ENCODE data around the gene TIMM10. TPM values are rescaled to one million over a fixed set of nuclear protein-coding genes. Genes with fewer than 3 reads are reported as not detected.

TIMM10 gene
- 10 to 100 TPM; 33.3 to 42.0 (median 39.0) TPM for polyA plus RNA-seq (ENCODE audit: insufficient read depth in 1 of 5, insufficient read length in 5 of 5, low replicate concordance in 1 of 5)
- long read RNA-seq, donor 1, transcript TIMM10-201 (3 exons, 680 nt) = major isoform, 60 of 61 reads
- long read RNA-seq, donor 1, partial matches to known transcripts = 0 of 61 reads
- long read RNA-seq, donor 1, other reads (novel, unspliced or antisense) = 0 of 61 reads
- long read RNA-seq, donor 2, transcript TIMM10-201 (3 exons, 680 nt) = major isoform, 31 of 31 reads
- long read RNA-seq, donor 2, partial matches to known transcripts = 0 of 31 reads
- long read RNA-seq, donor 2, other reads (novel, unspliced or antisense) = 0 of 31 reads
- long read RNA-seq, donor 3, transcript TIMM10-201 (3 exons, 680 nt) = major isoform, 25 of 25 reads
- long read RNA-seq, donor 3, partial matches to known transcripts = 0 of 25 reads
- long read RNA-seq, donor 3, other reads (novel, unspliced or antisense) = 0 of 25 reads
- long read RNA-seq, donor 4, transcript TIMM10-201 (3 exons, 680 nt) = major isoform, 25 of 26 reads
- long read RNA-seq, donor 4, partial matches to known transcripts = 0 of 26 reads
- long read RNA-seq, donor 4, other reads (novel, unspliced or antisense) = 0 of 26 reads
- long read RNA-seq, donor 5, transcript TIMM10-201 (3 exons, 680 nt) = major isoform, 62 of 62 reads
- long read RNA-seq, donor 5, partial matches to known transcripts = 0 of 62 reads
- long read RNA-seq, donor 5, other reads (novel, unspliced or antisense) = 0 of 62 reads
- long read RNA-seq, donor 6, transcript TIMM10-201 (3 exons, 680 nt) = major isoform, 76 of 82 reads
- long read RNA-seq, donor 6, partial matches to known transcripts = 5 of 82 reads
- long read RNA-seq, donor 6, other reads (novel, unspliced or antisense) = 0 of 82 reads
- long read RNA-seq, donor 7, transcript TIMM10-201 (3 exons, 680 nt) = major isoform, 33 of 33 reads
- long read RNA-seq, donor 7, partial matches to known transcripts = 0 of 33 reads
- long read RNA-seq, donor 7, other reads (novel, unspliced or antisense) = 0 of 33 reads
- long read RNA-seq, donor 8, transcript TIMM10-201 (3 exons, 680 nt) = major isoform, 20 of 20 reads
- long read RNA-seq, donor 8, partial matches to known transcripts = 0 of 20 reads
- long read RNA-seq, donor 8, other reads (novel, unspliced or antisense) = 0 of 20 reads

GRCh38 chr11:57530596-57531507 is at the start of gene TIMM10:
TSS of gene TIMM10 (minus strand) at chr11:57530754. CDS start at chr11:57530189, 565 bp downstream.
- peak; percentile 93 to 96 for DNase-seq

GRCh38 chr11:57574061-57574460 is 43.5 kb upstream of the TIMM10 start:
- no peak for DNase-seq

GRCh38 chr11:57571606-57572005 is 41.1 kb upstream of the TIMM10 start:
- DNase-seq = no peak

- peak in 1 of 2 donors; percentile 84 for DNase-seq
Measured at GRCh38 chr11:57568330-57568766, 37.8 kb upstream of the TIMM10 start.

GRCh38 chr11:57567515-57568329 is 37.2 kb upstream of the TIMM10 start, which contains the start of gene UBE2L6:
TSS of gene UBE2L6 (minus strand) at chr11:57567672. CDS start at chr11:57567611, 61 bp downstream.
- peak; percentile 60 to 77 for DNase-seq

- no peak for DNase-seq
Measured at GRCh38 chr11:57566905-57567514, 36.5 kb upstream of the TIMM10 start.

- peak; percentile 21 to 29 for DNase-seq
Measured at GRCh38 chr11:57566005-57566904, 35.7 kb upstream of the TIMM10 start.

- DNase-seq = no peak
Measured at GRCh38 chr11:57562596-57562995, 32.0 kb upstream of the TIMM10 start.

GRCh38 chr11:57560146-57560545 is 29.6 kb upstream of the TIMM10 start:
- DNase-seq = no peak

GRCh38 chr11:57556041-57556440 is 25.5 kb upstream of the TIMM10 start:
- DNase-seq = no peak

GRCh38 chr11:57555393-57555792 is 24.8 kb upstream of the TIMM10 start:
- no peak for DNase-seq

GRCh38 chr11:57552479-57552878 is 21.9 kb upstream of the TIMM10 start:
- DNase-seq = no peak

GRCh38 chr11:57551941-57552340 is 21.4 kb upstream of the TIMM10 start:
- no peak for DNase-seq

GRCh38 chr11:57549983-57550382 is 19.4 kb upstream of the TIMM10 start:
- no peak for DNase-seq

- DNase-seq = no peak
Measured at GRCh38 chr11:57547854-57548377, 17.4 kb upstream of the TIMM10 start.

- DNase-seq = no peak
Measured at GRCh38 chr11:57546869-57547475, 16.4 kb upstream of the TIMM10 start.

- DNase-seq = no peak
Measured at GRCh38 chr11:57546451-57546850, 15.9 kb upstream of the TIMM10 start.

- DNase-seq = no peak
Measured at GRCh38 chr11:57545883-57546282, 15.3 kb upstream of the TIMM10 start.
